Muscle layer of colon (tissue), 2 donors: ENCODE data around the gene YAF2.

Source experiments
- H3K27ac ChIP-seq: one replicate; pipeline ENCODE4 v1.7.0; 2013; ENCODE audit warnings: low read depth, mild to moderate bottlenecking, low read length, moderate library complexity
- H3K27me3 ChIP-seq, 2 donors: one replicate each; pipeline ENCODE4 v1.7.0; 2013; ENCODE audit warnings: low read length in 2 of 2, mild to moderate bottlenecking in 2 of 2; ENCODE audit not compliant: insufficient read depth in 2 of 2, control insufficient read depth in 1 of 2
- H3K36me3 ChIP-seq: one replicate; pipeline ENCODE4 v1.7.0; 2013; ENCODE audit warnings: mild to moderate bottlenecking, low read length; ENCODE audit not compliant: insufficient read depth
- H3K4me1 ChIP-seq: one replicate; pipeline ENCODE4 v1.7.0; 2013; ENCODE audit warnings: mild to moderate bottlenecking, low read length; ENCODE audit not compliant: insufficient read depth
- H3K4me3 ChIP-seq, 2 donors: one replicate each; pipeline ENCODE4 v1.7.0; 2013; ENCODE audit warnings: low read length in 2 of 2, low read depth in 1 of 2, mild to moderate bottlenecking in 1 of 2, moderate library complexity in 1 of 2
- H3K9ac ChIP-seq: one replicate; pipeline ENCODE4 v1.7.0; 2013; ENCODE audit warnings: low read length
- H3K9me3 ChIP-seq: one replicate; pipeline ENCODE4 v1.7.0; 2013; ENCODE audit warnings: mild to moderate bottlenecking, low read length
- donor health status: abdominal sarcoma.
- donor health status: Adenocarcinoma of cecum.

Gene YAF2

DNA sequence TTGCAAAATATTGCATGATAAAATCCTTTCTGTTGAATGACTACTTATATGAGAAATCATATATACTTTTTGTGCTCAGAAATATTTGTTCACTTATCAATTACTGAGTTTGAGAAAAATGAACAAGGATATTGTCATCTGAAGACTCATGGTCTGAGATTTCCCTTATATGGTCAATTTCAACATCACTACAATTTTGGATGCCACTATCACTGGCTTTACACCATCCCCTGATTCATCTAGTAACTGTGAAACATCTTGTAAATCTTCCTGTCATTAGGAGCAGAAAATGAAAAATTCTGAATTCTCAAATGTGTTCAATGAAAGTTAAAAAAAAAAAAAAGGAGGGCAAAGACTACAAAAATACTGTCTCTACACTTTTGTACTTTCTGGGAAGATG, 71.5 kb downstream of the YAF2 start:
- Histone ChIP-seq H3K27ac (no peak overlapping the region), H3K27me3 (no peaks in the 10 kb centered on the region), H3K36me3 (no peaks in the 10 kb centered on the region), H3K9ac (no peak overlapping the region), H3K4me3 (no peak overlapping the region), H3K9me3 (no peaks in the 10 kb centered on the region), H3K4me1 (no peaks in the 10 kb centered on the region)

DNA sequence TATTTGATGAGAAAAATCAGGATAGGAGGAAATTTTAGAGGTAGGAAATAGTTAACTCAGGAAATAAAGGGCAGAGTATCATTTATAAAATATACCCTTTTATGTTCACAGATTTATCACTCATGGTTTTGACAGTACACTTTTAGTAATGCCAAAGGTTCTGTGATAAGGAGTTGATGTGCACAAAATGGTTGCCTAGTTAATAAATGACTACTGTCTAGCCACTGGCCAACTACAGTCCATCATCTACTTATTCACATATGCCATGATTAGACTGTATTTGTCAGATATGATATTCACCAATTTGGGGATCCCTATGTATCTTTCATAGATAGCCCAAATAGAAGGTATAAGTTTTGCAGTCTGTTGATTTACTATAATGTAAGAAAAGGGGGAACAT, 74.1 kb downstream of the YAF2 start:
- H3K9ac ChIP-seq: no peak overlapping the region
- no peaks in the 10 kb centered on the region for H3K9me3 ChIP-seq
- no peak overlapping the region for H3K4me3 ChIP-seq
- peaks cover 7% of the 10 kb centered on the region for H3K36me3 ChIP-seq
- H3K27me3 ChIP-seq: no peaks in the 10 kb centered on the region
- no peaks in the 10 kb centered on the region for H3K4me1 ChIP-seq
- no peak overlapping the region for H3K27ac ChIP-seq

DNA sequence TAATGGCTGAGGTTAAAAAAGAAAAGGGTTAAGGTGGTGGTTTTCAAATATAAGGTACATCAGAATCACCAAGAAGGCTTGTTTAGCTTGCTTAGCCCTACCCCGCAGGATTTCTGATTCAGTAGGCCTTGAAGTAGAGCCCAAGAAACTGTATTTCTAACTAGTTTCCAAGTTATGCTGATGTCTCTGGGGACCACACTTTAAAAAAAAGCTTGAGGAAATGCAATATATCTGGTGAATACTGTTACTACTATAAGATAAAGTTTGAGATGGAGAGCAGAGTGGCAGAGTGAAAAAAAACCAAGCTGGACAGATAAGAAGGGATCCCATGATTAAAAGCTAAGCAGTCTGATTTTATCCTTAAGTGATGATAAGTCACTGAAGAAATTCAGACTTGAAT, 75.1 kb downstream of the YAF2 start:
- Histone ChIP-seq H3K27me3 (no peaks in the 10 kb centered on the region), H3K4me3 (no peak overlapping the region), H3K27ac (no peak overlapping the region), H3K36me3 (peaks cover 7% of the 10 kb centered on the region), H3K4me1 (no peaks in the 10 kb centered on the region), H3K9me3 (no peaks in the 10 kb centered on the region), H3K9ac (no peak overlapping the region)

DNA sequence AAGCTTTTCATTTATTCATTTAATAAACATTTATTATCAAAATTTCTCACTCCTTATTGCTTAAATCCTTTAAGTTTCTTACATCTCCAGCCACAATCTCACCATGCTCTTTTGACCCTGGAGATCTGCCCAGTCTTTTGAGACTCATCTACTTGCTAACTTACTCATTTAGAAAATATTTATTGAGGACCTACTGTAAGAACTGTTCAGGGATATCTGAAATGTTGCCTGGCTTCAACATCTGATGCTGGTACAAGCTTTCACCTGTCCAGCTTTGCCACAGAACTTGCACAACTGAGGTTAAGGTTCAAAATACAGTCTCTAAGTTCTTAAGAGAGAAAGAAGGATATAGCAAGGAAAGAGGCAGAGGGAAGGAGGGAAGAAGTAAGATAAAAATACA, 75.9 kb downstream of the YAF2 start:
- Histone ChIP-seq H3K4me3 (no peak overlapping the region), H3K27ac (no peak overlapping the region), H3K4me1 (no peaks in the 10 kb centered on the region), H3K36me3 (peaks cover 7% of the 10 kb centered on the region), H3K9me3 (no peaks in the 10 kb centered on the region), H3K9ac (no peak overlapping the region), H3K27me3 (no peaks in the 10 kb centered on the region)

DNA sequence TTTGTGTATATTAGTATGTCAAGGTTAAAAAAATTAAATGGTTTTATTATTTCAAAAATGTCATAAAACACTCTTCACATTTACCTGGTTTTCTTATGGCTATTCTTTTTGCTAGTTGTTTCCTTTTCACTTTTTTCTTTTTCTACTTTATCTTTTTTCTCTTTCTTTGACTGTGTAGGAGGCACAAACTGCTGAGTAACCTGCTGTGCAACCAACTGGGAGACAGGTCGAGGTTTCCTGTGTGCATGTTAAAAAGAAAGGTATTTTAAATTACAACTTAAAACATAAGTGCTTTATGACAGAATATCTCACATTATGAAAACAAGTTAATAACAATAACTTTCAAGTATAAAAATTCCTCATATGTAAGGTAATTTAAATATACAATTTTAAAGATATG, 76.5 kb downstream of the YAF2 start:
- Histone ChIP-seq H3K4me1 (no peaks in the 10 kb centered on the region), H3K27me3 (no peaks in the 10 kb centered on the region), H3K9me3 (no peaks in the 10 kb centered on the region), H3K9ac (no peak overlapping the region), H3K36me3 (peaks cover 7% of the 10 kb centered on the region), H3K4me3 (no peak overlapping the region), H3K27ac (no peak overlapping the region)

DNA sequence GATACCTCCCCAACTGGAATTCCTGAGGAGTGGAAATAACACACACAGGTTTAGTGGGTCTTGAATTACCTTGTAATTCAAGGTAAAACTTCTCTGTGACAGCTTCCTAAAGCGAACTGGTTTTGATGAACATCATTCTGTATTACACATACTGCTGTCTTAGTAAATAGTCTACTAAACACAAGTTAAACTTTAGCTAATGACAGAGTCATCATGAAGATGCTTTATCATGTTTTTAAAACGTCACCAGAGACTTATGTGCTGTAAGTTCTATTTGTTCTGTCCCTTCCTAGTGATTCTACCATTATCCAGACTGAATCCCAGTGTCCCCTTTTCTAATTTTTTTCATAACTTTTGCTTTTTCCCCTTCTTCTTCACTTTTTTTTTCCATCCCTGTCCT, 81.8 kb downstream of the YAF2 start:
- peaks cover 7% of the 10 kb centered on the region for H3K36me3 ChIP-seq
- no peak overlapping the region for H3K9ac ChIP-seq
- no peaks in the 10 kb centered on the region for H3K27me3 ChIP-seq
- no peak overlapping the region for H3K4me3 ChIP-seq
- H3K27ac ChIP-seq: no peak overlapping the region
- H3K9me3 ChIP-seq: no peaks in the 10 kb centered on the region
- no peaks in the 10 kb centered on the region for H3K4me1 ChIP-seq

DNA sequence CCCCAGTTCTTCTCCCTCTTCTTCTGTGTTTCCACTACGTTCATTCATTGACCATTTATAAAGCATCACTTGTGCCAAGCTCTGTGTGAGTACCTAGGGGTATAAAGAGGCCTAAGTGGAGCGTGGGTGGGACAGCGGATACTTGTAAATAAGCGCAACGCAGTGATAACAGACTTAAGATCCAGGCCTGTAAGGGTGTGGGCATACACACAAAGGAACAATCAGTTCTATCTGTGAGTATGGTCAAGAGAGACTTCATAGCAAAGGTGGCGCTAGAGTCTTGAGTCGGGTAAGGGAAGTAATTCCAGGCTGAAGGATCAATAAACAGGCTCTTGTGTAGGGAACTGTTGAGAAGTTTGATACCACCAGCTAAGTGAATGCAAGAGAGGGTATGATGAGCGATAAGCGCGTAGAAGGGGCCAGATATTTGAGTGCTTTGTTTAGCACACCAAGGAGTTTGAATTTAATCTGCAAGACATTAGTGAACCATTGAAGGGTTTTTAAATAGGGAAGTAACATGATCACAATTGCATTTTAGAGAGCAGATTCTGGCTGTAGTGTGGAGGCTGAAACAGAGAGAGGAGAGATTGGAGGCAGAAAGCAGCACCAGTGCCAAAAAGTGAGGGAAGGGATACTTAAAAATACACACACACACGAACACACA, 92.4 kb downstream of the YAF2 start:
- no peaks in the 10 kb centered on the region for H3K9me3 ChIP-seq
- no peaks in the 10 kb centered on the region for H3K27me3 ChIP-seq
- H3K27ac ChIP-seq: peak overlapping the region; percentile 66
- H3K4me1 ChIP-seq: peaks cover 13% of the 10 kb centered on the region
- H3K36me3 ChIP-seq: no peaks in the 10 kb centered on the region
- no peak overlapping the region for H3K9ac ChIP-seq
- H3K4me3 ChIP-seq: peak overlapping the region in 1 of 2 donors; percentile 83

DNA sequence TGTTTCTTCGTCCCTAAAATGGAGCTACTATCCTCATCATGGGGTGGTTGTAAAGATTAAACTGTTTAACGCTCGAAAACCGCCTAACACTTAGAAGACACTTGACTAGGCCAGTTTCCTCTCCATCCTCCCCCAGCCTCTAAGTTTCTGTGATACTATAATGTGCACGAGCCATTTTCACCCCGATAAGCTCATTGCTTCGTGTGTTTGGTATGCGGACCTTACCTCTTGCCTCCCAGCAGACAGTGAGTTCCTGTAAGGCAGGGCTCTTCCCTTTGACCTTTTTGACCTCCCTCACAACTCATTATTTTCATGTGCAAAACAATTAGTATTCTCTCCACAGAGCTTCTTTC, 92.9 kb downstream of the YAF2 start:
- Histone ChIP-seq H3K36me3 (no peaks in the 10 kb centered on the region), H3K4me1 (peaks cover 13% of the 10 kb centered on the region), H3K4me3 (peak overlapping the region; percentile 47 to 83), H3K27ac (peak overlapping the region; percentile 66), H3K9ac (no peak overlapping the region), H3K27me3 (no peaks in the 10 kb centered on the region), H3K9me3 (no peaks in the 10 kb centered on the region)

DNA sequence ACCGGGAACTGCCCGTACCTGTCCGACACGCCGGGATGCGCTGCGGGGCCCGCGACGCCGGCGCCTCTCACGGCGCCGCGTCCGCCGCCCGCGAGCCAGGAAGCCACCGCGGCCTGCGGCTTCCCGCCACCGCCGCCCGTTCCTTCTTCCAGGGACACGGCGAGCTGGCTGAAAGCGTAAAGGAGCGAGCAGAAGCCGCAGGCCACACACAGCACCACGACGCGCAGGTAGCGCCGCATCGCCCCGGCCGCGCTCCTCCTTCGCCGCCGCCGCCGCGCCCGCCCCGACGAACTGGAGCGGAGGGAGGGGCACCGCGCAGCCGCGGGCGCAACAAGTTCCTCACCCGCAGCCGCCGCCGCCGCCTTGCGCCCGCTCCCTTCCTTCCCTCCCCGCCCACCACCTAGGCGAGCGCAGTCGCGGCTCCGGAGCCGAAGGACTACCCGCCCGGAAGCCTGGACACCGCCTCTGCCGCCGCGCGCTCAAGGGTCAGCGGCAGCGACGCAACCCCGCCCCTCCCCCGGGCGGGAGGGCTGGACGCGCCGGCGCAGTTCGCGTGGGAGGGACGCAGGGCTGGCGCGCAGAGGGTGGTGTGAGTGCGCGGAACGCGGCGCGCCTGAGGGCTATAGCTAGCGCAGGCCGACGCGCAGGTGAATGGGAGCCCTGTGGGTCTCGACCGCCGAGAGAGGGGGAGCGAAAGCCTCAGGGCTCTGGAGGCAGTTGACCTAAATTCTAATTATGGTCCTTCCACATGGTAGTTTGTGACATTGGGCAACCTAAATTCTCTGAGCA, 93.4 kb downstream of the YAF2 start, which contains the start of gene GXYLT1:
TSS of gene GXYLT1 (minus strand) at position 467 of the 789 bp plus-strand sequence. CDS start at position 239, 228 bp downstream.
- H3K9me3 ChIP-seq: no peaks in the 10 kb centered on the region
- H3K9ac ChIP-seq: peak within 1 kb of the TSS; percentile 18
- H3K4me3 ChIP-seq: peak within 1 kb of the TSS; percentile 47 to 83
- H3K27ac ChIP-seq: peak within 1 kb of the TSS; percentile 71
- no peaks in the 10 kb centered on the region for H3K36me3 ChIP-seq
- no peaks in the 10 kb centered on the region for H3K27me3 ChIP-seq
- H3K4me1 ChIP-seq: peaks cover 13% of the 10 kb centered on the region

DNA sequence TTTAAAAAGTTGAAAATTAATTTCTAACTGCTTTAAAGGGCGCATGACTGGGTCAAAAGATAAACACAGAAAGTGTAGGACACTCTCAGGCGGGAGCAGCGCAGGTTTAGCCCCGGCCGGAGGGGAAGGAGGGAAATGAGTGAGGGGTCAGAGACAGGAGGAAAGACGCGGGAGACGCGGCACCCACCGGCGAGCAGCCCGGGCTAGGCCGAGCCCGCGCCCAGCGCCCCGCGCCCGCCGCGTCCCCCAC, 94.0 kb downstream of the YAF2 start:
- Histone ChIP-seq H3K4me3 (peak overlapping the region; percentile 47 to 83), H3K36me3 (no peaks in the 10 kb centered on the region), H3K27ac (peak overlapping the region; percentile 71), H3K27me3 (no peaks in the 10 kb centered on the region), H3K9me3 (no peaks in the 10 kb centered on the region), H3K4me1 (peaks cover 13% of the 10 kb centered on the region), H3K9ac (peak overlapping the region; percentile 18)

DNA sequence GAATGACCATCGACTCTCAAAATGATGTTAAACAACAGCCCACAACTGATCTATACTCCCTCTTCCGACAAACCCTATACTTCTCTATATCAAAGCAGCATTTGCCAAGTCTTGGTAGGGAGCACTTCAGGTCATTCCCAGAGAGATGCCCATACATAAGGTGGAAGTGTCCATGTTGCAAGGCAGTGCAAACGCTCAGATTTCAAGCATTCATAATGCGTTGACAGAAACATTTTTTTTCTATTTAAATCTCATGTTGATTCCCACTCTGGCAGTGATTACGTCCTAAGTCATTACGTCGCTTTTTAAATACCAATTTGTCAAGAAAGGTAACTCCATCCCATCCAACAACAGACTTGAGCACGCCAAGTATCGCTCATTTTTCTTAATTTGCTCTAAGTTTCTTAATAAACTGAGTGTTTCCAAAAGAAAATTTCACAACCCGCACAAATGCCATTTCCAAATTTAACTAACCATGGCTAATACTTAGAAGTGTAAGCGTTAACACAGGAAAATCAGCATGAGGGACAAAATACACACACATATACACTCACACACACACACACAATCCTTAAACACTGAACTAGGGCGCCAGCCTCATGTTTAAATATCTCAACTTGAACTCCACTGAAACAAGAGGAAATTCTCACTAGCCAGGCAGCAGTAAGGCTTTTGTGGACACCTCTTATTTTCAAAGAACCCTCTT, 94.4 kb downstream of the YAF2 start:
- H3K9me3 ChIP-seq: no peaks in the 10 kb centered on the region
- no peaks in the 10 kb centered on the region for H3K36me3 ChIP-seq
- peak overlapping the region; percentile 47 to 83 for H3K4me3 ChIP-seq
- H3K27ac ChIP-seq: peak overlapping the region; percentile 71
- H3K27me3 ChIP-seq: no peaks in the 10 kb centered on the region
- H3K9ac ChIP-seq: peak overlapping the region; percentile 18
- H3K4me1 ChIP-seq: peaks cover 13% of the 10 kb centered on the region
